LNCAP (cell line): ENCODE results near the gene SLC28A1.

Experiments used
- TF ChIP-seq, protein P1 (sequence below): fragments of 450-650 bp; IDR thresholded peaks from 2 replicates; pipeline ENCODE4 v1.5.1; 2017; ENCODE audit warnings: mild to moderate bottlenecking

SLC28A1 gene

DNA sequence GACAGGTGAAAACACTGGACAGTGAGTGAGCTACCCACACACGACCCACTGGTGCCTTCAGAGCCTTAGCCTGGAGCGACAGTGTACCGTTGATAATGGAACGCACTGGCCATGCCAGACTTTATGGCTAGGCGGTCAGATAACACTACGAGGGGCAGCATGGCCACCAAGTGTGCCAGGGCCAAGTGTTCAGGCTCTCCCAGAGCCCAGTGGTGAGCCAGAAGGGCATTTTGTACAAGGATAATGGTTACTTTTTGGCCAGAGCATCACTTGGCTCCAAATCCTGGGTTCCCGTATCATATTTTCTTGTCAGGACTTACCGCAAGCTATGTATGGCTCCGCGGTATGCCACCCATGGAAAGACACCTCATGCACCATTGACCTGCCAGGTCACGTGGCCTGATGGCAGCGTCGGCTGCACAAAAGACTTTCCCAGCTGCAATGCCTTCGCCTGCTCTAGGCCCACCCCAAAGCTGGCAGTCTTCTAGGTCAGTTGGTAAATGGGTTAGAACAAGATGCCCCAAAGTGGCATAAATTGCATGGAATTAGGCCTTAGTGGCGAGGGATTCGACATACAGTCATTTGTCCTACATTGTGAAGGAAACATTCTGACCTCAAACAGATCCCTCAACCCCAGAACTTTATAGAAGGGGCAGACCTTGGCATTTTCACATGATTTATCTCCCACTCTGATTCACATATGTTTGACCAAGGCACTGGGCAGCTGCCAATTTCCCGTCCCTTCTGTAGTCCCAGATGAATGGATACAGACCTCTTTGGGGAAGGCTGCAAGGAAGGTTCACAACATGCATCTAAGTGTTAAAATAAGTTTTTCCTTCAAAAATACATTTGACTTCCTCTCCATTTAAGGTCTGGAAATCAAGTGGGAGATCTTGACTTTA lies 12.2 kb upstream of the SLC28A1 start:
- TF ChIP-seq, protein P1, sequence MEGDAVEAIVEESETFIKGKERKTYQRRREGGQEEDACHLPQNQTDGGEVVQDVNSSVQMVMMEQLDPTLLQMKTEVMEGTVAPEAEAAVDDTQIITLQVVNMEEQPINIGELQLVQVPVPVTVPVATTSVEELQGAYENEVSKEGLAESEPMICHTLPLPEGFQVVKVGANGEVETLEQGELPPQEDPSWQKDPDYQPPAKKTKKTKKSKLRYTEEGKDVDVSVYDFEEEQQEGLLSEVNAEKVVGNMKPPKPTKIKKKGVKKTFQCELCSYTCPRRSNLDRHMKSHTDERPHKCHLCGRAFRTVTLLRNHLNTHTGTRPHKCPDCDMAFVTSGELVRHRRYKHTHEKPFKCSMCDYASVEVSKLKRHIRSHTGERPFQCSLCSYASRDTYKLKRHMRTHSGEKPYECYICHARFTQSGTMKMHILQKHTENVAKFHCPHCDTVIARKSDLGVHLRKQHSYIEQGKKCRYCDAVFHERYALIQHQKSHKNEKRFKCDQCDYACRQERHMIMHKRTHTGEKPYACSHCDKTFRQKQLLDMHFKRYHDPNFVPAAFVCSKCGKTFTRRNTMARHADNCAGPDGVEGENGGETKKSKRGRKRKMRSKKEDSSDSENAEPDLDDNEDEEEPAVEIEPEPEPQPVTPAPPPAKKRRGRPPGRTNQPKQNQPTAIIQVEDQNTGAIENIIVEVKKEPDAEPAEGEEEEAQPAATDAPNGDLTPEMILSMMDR, result no peak

DNA sequence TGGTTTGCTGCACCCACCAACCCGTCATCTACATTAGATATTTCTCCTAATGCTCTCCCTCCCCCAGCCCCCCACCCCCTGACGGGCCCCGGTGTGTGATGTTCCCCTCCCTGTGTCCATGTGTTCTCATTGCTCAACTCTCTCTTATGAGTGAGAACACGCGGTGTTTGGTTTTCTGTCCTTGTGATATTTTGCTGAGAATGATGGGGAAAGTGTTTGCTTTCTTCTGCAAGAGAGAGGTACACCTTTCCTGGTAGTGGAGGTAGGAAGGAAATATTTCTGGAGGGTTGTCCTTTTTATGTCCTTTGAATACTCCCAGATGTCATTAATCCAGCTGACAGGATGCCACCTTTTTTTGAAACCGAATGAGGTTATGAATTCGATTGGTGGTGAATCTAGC lies 10.5 kb upstream of the SLC28A1 start:
- TF ChIP-seq, protein P1, result no peak

DNA sequence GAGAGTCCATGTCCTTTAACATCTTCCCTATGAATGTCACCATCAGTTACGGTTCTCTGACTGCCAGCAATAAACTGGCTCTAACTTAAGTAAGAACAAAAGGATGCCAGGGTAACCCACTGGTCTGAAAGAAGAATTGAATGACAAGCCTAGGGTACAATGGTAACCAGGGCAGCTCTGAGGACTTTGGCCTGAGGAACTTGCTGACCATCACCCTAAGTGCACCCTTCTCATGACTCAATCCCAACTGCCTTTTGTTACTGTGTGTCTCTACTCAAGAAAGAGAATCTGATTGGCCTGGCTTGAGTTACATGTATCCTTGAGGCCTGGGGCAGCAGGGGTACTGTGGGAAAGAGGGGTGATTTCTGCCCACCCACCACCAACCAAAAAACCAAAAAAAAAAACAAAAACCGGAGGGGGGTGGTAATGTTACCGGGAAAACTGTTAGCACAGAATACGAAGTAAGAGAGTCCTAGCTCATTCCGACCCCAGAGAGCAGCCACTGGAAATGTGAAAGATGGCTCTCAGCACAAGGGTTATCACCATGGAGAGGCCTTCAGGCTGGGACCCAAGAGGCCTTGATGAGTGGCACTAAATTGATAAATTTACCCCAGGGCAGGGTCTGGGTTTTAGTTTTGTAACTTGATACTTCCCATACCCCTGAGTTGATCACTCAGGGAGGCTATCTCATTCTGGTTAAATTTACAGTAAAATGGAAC lies 9.3 kb upstream of the SLC28A1 start:
- TF ChIP-seq, protein P1, result no peak

DNA sequence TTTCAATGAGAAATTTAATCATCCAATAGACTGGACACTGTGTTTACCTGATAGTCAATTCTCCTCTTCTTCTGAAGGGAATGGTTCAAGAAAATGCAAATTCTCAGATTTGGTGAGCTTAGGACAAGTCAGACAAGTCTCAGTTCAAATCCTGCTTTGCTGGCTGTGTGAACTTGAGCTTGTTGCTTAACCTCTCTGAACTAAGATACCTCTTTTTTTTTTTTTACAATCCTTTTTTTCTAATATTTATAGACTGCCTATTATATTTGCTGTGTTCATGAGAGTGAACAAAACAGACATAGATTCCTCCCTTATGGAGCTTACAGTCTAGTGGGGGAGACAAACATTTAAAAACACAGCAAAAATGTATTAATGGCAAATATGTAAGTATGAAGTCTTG lies 8.2 kb upstream of the SLC28A1 start:
- TF ChIP-seq, protein P1, result no peak

DNA sequence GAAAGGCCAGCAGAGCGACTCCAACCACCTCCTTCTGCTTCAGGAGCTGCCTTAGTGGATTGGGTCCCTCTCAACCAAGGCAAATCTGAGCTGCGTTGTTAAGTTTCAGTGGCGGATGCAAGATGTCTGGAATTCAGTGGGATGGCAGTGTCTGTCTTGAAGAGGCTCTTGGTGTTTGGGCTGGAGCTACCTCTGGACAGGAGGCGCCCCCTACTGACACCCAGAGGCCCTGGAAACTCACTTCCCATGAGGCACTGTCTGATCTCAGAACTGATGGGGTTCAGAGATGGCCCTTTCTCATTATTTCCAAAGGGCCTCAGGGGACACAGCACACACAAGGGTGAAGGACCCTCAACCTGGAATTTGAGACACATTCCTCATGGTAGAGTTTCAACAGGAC lies 6.0 kb upstream of the SLC28A1 start:
- TF ChIP-seq, protein P1, result peak; percentile 74

DNA sequence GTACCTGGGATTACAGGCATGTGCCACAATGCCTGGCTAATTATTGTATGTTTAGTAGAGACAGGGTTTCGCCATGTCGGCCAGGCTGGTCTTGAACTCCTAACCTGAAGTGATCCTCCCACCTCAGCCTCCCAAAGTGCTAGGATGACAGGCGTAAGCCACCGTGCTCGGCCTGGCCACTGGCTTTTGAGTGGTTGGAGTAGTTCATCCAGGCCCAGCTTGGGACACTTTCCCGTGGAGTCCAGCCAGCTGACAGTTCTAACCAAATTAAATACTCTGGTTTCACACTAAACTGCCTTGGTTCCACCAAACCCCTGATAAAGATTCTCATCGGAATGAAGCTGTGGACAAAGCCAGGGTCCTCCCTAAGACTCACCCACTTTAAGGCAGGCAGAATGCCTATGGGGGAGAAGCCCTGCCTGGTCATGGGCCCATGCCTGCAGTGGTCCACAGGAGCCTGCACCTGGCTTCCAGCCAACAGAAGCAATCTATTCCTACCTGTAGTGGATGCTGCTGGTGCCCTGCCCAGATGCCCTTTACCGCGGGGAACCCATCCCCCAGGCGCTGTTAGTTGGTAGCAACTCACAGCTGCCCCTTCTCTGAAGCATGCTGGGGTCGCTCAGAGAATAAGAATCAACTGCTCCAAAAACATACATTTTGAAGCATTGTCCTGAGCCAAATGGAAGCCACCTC lies 5.2 kb upstream of the SLC28A1 start:
- TF ChIP-seq, protein P1, result no peak

DNA sequence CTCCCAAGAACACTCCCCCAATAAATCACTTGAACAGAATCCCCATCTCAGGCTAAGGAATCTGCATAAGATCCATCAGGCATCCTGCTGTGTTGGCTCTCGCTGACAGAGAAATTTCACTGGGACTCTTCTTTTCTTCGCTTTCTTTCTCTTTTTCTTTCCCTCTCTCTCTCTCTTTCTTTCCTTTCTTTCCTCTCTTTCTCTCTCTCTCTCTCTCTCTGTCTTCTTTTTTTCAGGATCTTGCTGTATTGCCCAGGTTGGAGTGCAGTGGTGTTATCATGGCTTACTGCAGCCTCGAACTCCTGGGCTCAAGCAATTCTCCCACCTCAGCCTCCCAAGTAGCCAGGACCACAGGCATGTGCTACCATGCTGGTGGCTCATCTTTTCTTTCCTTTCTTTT lies 4.5 kb upstream of the SLC28A1 start:
- TF ChIP-seq, protein P1, result no peak
